ENCODE measurements around the gene FAM135A.

GRCh38 chr6:70524721-70525286 lies 111.5 kb downstream of the FAM135A start:
- no peak for TF ChIP-seq EP300 (IDR thresholded peaks at IDR 0.05)
- no peak for TF ChIP-seq CTCF (IDR thresholded peaks at IDR 0.05)

Measured in suprapubic skin (tissue), 3 donors.